HL-60/S4 treated with retinoic acid at 250 ng/mL for 4 days and 3 days (cell line): ENCODE results near the gene KIAA1614.

Experiments used
- in situ Hi-C: fragments of 300-500 bp; cut with MboI; formaldehyde crosslinking; loops from 2 replicates; pipeline ENCODE4 v1.7.0; 2022; ENCODE audit warnings: low sequenced_read_pairs

The KIAA1614 gene

DNA sequence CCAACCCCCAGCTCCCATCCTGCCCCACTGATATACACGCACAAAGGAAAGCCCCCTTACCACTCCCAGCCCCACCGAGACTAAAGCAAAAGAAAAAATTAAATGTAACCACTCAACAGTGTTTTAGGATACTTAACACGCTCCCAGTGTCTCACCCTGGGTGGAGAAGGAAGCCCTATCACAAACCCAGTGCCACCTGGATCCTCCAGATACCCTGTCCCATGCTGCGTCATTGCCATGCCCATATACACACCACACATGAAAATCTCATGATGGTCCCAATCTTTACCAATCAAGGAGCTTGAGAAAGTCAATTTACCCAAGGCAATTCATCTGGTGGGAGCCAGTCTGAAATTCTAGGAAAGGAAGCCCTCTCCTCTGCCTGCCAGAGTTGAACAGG is 11.2 kb downstream of the KIAA1614 start:
- in situ Hi-C loops = no loop called here

DNA sequence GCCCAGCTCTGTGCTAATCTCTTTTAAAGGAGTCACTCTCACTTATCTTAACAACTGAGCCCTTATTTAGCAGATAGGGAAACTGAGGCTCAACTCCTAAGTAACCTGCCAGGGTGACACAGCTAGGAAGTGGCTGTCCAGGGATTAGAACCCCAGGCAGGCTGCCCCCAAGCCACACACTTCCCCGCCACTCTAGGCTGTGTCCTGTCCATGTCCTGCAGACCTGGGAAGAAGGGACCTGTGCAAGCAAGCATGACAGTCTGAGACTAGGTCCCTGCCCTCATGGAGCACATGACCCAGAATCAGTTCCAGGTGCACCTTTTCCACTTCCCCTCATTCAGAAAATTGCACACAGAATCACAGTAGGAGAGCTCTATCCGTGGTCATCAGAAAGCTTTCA is 12.2 kb downstream of the KIAA1614 start:
- in situ Hi-C loops = no loop called here

DNA sequence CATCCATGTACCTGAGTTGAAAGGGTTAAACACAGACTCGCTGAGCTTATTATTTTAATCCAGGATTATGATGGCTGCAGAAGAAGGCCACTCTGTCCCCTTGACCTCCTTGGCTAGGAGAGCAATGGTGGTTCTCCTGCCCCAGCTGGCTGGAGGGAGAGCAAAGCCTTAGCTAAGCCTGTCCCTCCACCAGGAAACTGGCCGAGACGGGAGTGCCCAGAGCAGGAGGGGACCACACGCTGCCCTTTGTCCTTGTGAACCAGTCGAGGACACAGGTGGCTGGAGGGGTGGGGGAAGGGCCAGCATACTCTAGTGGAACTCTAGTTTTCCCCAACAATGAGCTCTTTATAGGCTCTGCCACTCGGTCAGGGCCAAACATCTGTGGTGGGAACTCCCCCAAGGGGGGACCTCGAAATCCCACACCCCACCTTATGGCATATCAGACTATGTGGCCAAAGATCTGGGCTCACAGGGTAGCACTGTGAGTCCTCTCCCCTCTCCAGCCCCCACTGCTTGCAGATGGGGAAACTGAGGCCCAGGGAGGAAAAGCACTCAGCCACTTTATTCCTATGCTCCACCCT is 12.9 kb downstream of the KIAA1614 start:
- in situ Hi-C loops = no loop called here

DNA sequence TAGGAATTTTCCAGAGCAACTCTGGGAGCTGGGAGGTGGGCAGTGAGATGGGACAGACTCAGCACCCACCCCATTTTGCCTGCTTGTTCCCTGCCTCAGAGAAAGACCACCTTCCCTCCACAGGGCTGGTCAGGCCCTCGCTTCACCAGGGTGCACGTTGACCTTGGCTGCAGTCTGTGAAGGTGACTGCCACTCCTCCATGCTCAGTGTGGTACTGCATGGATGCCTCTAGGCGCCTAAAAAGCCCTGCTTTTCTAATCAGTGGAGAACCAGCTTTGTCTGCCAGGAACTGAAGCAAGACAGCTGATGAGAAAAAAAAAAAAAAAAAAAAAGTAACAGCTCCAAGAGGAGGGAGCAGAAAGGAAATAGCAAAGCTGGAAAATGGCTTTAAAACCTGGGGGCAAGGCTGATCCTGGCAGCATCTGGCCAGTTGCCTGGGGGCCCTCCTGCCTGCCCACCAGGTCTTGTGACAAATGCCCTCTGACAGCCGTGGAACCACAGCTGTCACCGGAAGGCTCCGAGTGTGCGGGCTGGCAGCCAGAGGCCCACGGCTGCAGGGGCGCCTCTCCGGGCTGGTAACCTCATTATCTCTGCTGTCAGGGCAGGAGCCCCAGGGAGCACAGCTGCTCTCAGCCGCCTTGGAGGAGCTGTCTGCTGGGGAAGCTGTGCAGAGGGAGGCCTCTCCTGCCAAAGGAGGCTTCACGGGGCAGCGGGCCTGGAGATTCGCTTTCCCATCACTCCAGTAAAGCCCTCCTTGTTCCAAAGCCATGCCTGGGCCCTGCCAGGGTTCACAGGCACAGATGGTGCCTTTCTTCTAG is 13.7 kb downstream of the KIAA1614 start:
- in situ Hi-C loops = no loop called here

DNA sequence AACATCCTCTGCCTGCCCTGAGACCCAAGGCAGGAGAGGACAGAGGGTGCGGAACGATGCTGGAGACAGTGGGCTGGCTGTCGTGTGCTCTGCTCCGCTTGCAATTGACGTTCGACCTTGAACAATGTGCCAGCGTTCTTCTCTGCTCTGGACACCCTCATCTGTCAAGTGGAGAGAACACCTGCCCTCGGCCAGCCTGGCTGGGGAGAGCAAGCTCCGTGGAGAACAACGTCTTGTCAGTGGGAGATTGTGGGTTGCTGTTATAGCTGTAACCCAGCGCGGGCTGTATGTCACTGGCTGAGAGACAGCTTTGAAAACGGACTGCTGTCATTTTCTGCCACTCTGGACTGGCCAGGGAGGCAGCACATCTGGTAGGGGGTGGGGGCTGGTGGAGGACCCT is 14.7 kb downstream of the KIAA1614 start:
- in situ Hi-C loops = no loop called here

DNA sequence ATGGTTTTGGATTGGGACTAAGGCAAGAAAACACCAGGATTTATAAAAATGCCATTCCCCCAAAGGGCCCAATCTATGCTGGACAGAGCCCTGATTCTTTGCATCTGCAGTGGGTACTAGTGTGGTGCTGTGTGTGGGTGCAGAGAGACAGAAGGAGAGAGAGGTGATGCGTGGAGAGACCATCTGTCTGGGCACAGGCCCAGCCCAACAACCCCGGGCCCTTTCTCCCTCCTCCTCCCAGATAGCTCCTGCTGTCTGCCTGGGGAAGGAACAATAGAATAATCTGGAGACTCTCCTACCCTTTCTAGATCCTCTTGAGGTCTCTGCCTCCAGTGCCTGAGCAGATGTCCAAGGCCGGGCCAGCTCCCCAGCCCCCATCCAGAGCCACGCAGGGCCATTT is 15.1 kb downstream of the KIAA1614 start:
- in situ Hi-C loops = no loop called here

DNA sequence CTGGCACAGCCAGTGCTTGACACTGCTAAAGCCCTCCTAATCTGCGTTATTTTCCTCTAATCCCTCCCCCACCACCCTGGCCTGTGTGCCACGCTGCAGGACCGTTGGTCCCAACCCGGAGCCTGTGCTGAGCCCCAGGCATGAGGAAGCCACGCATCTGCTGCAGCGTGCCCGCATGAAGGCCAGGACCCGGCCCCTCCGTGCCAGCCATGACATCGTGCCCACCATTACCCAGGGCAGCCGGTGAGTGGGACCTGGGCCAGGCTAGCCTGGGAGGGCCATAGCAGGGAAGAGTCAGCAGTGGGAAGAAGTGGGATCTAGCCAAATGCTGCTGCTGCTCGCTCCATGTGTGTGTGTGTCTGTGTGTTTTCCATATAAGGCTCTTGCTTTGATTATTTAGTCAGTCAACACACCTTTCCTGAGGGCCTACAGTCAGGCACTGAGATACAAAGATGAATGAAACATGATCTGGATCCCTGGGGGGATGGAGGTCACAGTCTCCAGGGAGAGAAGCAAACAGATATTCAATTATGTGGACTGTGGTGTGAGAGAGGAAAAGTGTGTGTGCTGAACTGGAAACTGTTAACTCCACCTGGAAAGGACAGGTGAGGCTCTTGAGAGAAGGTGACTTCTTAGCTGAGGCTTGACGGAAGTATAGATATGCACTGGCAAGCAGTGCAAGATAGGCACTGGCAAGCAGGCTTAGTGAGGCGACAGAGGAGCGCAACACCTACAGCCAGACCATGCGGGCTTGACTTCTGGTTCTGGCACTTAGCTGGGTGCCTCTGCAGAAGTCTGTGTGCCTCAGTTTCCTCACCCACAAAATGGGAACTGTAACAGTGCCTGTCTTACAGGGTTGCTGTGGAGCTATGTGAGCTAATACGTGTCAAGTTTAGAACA is 15.9 kb downstream of the KIAA1614 start:
- in situ Hi-C loops = no loop called here

DNA sequence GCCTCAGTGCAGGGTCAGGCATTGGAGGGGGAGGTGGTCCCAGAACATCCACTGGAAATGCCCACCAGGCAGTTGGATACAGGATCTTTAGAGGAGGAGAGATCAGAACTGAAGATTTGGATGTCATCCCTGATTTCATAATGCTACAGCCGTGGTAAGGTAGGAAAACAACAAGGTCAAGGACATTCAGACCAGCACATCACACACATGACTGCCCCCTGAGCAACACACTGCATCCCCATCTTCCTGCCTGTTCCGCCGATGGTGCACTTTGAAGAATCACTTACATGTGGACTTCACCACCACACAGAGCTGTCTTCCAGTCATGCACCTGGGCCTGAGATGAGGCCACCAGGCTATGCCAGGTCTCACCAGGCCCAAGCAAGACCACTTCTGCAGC is 16.7 kb downstream of the KIAA1614 start:
- in situ Hi-C loops = no loop called here

DNA sequence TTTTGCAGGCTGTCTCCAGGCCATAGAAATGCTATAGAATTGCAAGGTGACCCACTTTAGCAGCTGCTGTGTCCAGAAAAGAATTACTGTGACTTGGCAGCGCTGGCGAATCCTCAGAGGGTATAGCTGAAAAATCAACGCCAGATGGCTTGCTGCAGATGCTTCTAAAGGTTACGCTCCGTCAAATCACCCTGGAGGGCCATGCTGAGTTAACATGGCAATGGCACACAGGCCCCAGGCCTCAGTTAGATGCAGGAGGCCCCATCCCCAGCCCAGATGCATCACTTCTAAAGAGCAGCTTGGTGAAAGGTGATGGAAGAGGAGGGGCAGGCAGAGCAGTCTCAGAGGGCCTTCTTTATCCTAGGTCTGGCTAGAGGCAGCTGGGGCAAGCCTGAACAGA is 18.0 kb downstream of the KIAA1614 start:
- in situ Hi-C loops = no loop called here

DNA sequence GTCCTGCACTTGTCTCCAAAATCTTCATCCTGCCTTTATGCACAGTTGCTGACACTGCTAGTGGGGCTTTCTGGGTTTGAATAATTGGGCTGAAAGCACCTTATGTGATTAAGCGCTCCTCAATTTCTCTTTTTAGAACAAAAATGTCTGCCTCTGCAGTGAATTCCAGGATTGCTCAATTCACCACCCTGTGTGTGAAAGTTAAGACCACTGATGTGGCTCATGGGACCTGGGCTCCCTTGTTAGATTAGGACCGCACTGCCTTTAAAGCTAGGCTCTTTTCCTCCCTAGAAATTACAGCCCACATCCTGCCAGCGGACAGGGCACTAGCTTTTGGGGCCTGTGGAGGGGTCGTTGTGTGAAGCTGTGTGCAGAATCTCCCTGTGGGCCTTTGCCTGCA is 18.8 kb downstream of the KIAA1614 start:
- in situ Hi-C loops = no loop called here

DNA sequence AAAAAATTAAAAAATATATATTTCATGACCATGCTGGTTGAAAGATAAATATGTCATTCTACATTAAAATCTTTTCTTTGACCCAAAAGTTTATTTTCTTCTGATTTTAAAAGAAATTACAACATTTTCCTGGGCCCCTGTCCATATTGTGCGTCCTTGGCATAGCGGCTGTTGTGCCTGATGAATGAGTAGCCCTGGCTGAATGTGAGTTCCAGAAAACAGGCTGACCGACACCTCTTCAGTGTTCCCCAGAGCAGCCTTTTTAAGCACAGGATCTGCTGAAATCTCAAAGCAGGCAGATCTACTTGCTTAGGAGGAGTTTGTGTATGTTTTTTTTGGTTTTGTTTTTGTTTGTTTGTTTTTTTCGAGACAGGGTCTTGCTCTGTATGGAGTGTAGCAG is 19.7 kb downstream of the KIAA1614 start:
- in situ Hi-C loops = no loop called here

DNA sequence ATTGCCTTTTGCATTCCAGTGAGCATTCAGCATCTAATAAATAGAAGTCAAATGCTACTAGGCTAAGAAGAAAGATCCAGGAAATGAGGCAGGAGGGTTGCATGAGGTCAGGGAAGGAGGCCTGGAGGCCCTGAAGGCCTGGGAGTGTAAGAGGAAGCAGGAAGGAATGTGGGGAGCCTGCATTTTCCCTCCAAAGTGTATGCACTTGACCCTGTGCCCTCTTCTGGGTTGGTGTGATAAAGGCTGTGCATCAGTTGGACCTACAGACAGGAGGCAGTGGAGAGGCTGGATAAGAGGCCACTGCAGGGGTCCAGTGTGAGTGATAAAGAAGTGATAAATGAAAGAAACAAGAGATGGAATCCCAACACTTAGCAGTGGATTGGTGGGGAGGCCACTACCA is 20.4 kb downstream of the KIAA1614 start:
- in situ Hi-C loops = no loop called here

DNA sequence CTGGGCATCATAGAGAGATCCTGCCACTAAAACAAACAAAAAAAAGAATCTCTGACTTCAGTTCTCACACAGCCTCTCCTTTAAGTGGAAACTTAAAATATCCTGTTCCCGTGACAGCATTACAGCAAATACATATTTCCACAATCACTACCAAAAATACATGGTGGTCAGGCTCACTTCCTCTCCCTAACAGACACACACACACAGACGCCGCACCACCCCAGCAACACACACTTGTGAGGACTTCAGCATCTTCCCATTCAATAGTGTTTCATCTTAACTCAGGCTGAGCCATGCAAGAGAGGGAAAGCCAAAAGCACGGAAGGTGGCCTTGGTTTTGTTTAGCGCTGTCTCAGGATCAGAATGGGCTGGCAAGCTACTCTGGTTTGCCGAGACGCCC is 21.9 kb downstream of the KIAA1614 start:
- in situ Hi-C loops = no loop called here

DNA sequence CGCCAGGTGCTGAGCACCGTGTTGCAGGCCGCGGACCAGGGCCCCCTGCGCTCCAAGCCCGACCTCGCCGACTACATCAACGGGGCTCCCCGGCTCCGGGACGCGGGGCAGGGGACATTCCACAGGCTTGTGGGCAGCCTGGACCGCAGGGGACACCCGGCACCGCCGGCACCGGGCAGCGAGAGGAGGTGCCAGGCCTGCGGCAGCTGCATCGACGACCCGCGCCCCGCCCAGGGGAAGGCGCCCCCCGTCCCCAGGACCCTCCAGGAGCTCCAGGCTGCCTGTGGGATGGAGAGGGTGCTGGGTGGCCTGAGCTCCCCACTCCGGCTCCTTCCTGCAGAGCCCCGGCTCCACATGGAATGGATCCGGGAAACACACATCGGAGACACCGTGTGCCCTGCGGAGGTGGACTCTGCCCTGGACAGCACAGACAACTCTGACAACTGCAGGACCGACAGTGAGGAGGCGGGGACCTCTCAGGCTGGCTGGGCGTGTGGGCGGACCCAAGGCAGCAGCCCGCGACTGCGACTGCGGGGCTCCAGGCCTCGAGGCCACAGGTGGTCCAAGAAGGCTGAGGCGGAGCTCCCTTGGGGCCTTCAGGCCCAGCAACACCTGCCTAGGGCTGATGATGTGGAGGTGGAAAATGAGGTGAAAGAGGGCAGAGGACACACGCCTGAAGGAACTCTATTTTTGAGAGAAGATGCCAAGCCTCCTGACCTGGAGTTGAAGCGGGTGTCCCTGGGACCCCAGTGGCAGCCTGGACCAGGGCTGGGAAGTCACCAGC is 22.8 kb downstream of the KIAA1614 start:
- in situ Hi-C loops = no loop called here

DNA sequence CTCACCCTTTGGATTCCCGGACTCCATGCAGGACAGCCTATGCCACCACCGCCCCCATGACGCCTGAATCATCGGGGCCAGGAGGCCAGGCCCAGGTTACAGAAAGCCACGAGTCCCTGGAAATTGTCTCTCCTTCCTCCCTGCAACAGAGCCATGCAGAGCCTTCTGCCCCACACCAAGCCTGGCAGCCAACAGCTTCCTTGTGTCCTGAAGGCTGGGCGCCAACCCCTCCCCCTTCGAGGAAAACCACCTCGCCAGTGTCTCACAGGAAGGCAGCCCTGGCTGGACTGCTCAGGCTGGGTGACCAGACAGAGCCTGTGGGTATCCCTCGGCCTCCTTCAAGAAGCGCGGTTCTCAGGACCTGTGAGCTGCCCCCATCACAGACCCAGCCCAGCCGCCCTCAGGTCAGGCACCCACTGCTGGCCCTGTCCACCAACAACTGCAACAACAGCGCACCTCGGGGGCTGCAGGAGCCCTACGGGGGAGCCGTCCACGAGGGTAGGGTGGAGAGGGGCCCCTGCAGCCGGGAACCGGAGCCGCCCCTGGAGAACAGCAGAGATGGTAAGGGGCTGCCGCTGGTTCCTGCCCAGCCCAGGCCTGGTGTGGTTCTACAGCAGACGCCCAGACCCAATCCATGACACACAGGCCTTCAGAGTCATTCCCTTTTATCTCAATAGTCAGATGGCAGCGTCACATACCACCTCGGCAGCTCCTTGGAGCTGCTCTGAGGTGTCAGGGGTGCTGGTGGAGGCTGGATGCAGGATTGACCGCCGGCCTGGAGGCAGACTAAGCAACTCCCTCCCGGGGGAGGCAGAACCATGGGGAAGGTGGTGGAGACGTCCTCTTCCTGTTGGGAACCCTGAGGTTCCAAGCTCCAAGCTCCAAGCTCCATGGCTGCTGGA is 23.7 kb downstream of the KIAA1614 start:
- in situ Hi-C loops = no loop called here

DNA sequence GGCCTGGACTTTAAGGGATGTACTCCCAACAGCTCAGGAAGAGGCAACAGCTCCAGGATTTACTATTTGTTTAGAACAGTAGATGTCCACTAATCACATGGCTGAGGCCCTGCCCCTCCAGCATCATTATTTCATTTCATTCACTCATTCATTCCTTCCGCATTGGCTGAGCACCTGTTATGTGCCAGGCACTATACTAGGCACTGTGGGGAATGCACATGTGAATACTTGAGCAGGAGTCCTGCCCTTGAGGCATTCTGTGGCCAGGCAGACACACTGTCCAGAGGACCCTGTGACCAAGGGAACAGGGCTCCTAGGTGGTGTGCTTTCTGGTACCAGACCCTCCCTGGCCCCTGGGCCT is 24.3 kb downstream of the KIAA1614 start:
- in situ Hi-C loops = no loop called here

DNA sequence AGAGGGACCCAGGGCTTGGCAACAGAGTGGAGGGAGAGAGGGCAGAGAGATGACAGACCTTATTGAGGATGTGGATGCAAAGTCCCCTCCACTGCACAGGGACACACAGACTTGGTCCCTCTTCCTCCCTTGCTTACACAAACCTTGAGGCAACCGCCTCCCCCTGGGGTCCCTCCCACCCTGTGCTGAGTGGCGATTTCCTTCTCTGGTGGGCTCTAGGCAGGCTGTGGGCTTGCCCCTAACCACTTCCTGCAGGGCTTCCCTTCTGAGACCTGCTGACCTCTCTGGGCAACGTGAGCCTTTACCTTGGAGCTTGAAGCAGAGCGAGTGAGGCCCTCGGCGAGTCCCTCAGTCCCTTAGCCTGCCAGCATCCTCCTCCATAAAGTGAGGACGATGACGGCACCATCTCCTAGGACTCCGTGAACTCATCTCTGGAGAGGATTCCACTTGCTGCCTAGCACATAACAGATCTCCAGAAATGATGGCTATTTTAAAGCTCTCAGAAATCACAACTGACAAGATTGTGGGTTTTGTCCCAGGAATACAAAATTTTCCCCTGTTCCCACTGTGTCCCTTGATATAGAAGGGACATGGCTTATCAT is 25.0 kb downstream of the KIAA1614 start:
- in situ Hi-C loops = no loop called here

DNA sequence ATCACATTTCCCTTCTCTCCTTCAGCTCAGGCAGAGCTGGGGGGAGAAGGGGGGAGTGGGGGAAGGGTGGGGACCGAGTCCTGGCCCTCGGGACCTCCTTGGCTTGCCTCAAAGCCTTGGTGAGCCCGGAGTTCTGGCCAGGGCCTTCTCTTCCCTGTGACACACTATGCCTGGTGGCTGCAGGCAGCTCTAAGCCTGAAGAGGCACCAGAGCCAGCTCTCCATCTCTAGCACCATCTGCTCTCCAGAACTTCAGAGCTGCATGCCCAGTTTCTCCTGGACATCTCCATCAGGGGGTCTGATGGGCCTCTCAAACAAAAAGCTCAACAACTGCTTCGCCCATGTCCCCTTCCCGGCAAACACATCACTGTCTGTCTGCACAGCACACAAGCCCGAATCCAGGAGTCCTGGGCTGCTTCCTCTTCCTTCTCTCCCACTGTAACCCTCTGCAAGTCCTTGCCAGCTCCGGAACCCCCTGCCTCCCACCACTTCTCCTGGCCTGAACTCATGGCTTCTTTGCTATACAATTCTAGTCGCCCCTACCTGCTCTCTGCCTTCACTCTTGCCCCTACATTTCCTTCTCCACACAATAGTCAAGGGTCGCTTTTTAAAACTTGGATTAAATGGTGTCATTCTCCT is 26.5 kb downstream of the KIAA1614 start:
- in situ Hi-C loops = no loop called here

DNA sequence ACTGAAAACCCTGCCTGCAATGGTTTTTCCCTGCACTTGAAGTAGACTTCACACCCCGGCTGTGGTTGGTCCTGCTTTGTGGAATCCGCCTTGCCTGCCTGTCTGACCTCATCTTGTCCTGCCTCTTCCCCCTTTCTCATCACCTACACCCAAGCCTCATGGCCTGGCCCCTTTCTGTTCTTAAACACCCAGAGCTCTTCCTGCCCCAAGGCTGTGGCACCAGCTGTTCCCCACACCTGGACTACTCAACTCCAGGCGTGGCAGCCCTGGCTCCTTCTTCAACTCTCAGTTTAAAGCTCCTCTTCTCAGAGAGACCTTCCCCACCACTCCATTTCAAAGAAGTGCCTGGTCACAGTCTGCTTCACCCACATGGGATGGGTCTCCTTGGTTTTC is 27.0 kb downstream of the KIAA1614 start:
- in situ Hi-C loops = no loop called here
